Esophagus squamous epithelium (tissue), 4 donors: ENCODE data around the gene CENPP.

Experiments
- POLR2A ChIP-seq, 4 donors: fragments of 450-650 bp; IDR thresholded peaks; one replicate each; pipeline ENCODE4 v1.6.1; 2017; ENCODE audit warnings: antibody characterized with exemption in 4 of 4, mild to moderate bottlenecking in 4 of 4, moderate library complexity in 3 of 4
- TF ChIP-seq, protein P1 (sequence below), 6 experiments: fragments of 450-650 bp in 4 of 6; fragments of 200-600 bp in 2 of 6; sonication (generic) in 2 of 6; IDR thresholded peaks; one replicate each; pipeline ENCODE4 v1.5.1; 2016 to 2019; ENCODE audit warnings: antibody characterized with exemption in 6 of 6, mild to moderate bottlenecking in 4 of 6, moderate library complexity in 4 of 6

DNA sequence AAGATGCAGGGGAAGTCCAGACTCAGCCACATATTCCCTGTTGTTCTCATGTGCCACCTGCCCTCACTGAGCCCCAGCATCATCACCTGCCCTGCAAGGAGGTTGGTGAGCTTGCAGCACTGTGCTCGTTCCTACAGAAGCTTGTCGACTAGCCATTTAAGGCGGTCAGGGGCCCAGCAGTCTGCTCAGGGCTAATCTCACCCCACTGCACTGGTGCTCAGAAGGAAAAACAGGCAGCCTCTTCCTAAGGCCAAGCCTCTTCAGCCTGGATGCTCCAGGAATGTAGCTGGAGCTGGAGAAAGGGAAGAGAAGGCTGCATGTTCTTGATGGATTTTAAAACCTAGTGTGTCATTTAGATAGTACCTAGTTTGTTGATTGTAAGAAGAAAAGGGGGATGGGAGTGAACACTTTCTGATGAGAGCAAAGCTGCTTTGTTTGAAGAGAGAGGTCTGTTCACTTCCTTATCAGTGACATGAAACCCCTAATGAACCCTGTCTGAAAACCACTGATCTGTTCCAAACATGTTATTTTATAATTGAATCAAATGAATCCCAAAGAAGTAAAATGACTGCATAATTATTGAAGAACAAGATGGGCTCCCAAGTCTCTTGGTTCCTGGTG is 167.1 kb downstream of the CENPP start:
- TF ChIP-seq, protein P1, sequence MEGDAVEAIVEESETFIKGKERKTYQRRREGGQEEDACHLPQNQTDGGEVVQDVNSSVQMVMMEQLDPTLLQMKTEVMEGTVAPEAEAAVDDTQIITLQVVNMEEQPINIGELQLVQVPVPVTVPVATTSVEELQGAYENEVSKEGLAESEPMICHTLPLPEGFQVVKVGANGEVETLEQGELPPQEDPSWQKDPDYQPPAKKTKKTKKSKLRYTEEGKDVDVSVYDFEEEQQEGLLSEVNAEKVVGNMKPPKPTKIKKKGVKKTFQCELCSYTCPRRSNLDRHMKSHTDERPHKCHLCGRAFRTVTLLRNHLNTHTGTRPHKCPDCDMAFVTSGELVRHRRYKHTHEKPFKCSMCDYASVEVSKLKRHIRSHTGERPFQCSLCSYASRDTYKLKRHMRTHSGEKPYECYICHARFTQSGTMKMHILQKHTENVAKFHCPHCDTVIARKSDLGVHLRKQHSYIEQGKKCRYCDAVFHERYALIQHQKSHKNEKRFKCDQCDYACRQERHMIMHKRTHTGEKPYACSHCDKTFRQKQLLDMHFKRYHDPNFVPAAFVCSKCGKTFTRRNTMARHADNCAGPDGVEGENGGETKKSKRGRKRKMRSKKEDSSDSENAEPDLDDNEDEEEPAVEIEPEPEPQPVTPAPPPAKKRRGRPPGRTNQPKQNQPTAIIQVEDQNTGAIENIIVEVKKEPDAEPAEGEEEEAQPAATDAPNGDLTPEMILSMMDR (IDR thresholded peaks at IDR 0.05) = no peak
- TF ChIP-seq POLR2A (IDR thresholded peaks at IDR 0.05) = no peak
